ENCODE results near the gene SCFD2.

GRCh38 chr4:52862639-52863161 is 503.2 kb downstream of the SCFD2 start:
- TF ChIP-seq ELK1 (IDR thresholded peaks at IDR 0.05; ENCODE audit: low read depth, low read length) (no peak), CTCF (IDR thresholded peaks at IDR 0.05) (no peak)
